Brain microvascular endothelial cell (primary cell): ENCODE measurements around the gene ODC1.

Source experiments
- DNase-seq: peaks from one replicate; pipeline ENCODE4 v3.0.0-alpha.2; 2020
- H3K27ac ChIP-seq: fragments of 250-450 bp; sonication (Bioruptor Pico); 2 replicates; pipeline ENCODE4 v1.5.1; 2020; ENCODE audit warnings: mild to moderate bottlenecking, moderate library complexity
- H3K27me3 ChIP-seq: fragments of 250-450 bp; sonication (Bioruptor Pico); replicated peaks from 2 replicates; pipeline ENCODE4 v1.5.1; 2020; ENCODE audit warnings: mild to moderate bottlenecking
- H3K36me3 ChIP-seq: fragments of 250-450 bp; sonication (Bioruptor Pico); replicated peaks from 2 replicates; pipeline ENCODE4 v1.5.1; 2020; ENCODE audit warnings: mild to moderate bottlenecking
- H3K4me3 ChIP-seq: 2 replicates; pipeline ENCODE4 v1.5.1; 2011; ENCODE audit warnings: low read depth, mild to moderate bottlenecking, control low read depth, low read length, moderate library complexity
- CTCF ChIP-seq: IDR thresholded peaks from 2 replicates; pipeline ENCODE4 v1.5.1; 2011; ENCODE audit warnings: low read depth, mild to moderate bottlenecking, moderate library complexity, low read length, control low read depth, inconsistent platforms; ENCODE audit errors: missing control alignments
- in situ Hi-C: cut with HindIII; loops from 2 replicates; pipeline ENCODE4 v1.10.0; 2017; ENCODE audit warnings: low sequenced_read_pairs, low pct_ligation_motif_present

ODC1 gene

GRCh38 chr2:10428355-10428754 is 19.8 kb downstream of the ODC1 start:
- no peak for DNase-seq
- no peak overlapping the region for H3K4me3 ChIP-seq
- no peaks in the 10 kb centered on the region for H3K36me3 ChIP-seq
- TF ChIP-seq CTCF = no peak
- in situ Hi-C loops = loop anchor here (25.0 kb wide), 1 partner anchor 316 kb away; the partner anchor contains the start of gene RRM2
- H3K27ac ChIP-seq = no peak overlapping the region
- H3K27me3 ChIP-seq = no peaks in the 10 kb centered on the region

DNA sequence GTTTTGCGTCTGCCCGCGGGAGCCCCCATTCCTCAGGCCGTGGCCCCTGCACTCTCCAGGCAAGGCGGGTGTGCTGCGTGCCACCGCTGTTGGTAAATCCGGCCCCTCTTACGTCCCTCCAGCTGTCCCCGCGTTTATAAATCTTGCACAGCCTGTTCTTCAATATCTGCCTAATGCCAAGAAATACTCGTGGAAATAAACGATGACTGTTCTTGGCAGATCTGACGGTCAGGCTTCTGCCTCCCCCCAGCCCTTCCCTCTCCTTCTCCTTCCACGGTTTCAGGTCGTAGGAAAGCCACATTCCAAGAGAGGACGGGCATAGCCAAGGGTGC is 20.5 kb downstream of the ODC1 start:
- DNase-seq = no peak
- Histone ChIP-seq H3K4me3 (no peak overlapping the region), H3K36me3 (no peaks in the 10 kb centered on the region), H3K27me3 (no peaks in the 10 kb centered on the region), H3K27ac (no peak overlapping the region)
- in situ Hi-C loops = loop anchor here (25.0 kb wide), 1 partner anchor 315 kb away; the partner anchor contains the start of gene RRM2
- TF ChIP-seq CTCF = no peak

DNA sequence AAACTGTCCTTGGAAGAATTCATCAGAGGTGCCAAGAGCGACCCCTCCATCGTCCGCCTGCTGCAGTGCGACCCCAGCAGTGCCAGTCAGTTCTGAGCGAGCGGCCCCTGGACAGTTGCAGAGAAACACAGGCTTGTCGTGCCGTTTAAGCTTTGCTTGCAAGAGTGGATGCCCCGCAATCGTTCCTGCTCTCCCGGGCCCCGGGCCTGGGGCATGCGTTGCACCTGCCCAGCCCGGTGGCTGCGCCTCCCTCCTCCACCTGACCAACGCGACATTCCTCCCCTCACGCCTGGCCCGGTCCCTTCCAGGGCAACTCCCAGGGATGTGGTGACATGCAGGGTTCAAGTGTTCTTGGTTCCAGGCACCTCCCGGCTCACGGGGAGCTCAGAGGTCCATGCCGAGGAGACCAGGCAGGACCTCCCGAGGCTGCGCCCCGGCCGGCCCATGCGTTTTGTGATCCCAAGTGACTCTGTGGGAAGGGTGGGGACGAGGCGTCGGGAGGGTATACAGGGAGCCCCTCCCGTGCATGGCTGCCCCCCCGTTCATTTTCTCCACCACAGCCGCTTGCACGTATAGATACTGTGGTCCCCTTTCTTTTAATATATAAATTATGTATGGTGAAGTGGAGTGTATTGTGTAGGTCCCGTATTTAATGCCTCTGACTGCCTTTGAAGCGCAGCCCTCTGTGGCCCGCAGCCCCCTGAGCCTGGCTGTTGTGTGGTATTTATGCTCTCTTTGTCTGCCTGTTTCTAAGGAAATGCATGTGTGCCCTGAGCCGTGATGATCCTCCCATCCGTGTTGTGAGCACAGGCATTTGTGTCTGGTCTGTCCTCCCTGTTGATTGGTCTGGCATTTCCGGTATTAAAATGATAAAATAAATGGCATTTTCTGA is 21.2 kb downstream of the ODC1 start:
- DNase-seq = no peak
- Histone ChIP-seq H3K27me3 (no peaks in the 10 kb centered on the region), H3K4me3 (no peak overlapping the region), H3K36me3 (no peaks in the 10 kb centered on the region), H3K27ac (no peak overlapping the region)
- no peak for TF ChIP-seq CTCF
- in situ Hi-C loops = loop anchor here (25.0 kb wide), 1 partner anchor 315 kb away; the partner anchor contains the start of gene RRM2

DNA sequence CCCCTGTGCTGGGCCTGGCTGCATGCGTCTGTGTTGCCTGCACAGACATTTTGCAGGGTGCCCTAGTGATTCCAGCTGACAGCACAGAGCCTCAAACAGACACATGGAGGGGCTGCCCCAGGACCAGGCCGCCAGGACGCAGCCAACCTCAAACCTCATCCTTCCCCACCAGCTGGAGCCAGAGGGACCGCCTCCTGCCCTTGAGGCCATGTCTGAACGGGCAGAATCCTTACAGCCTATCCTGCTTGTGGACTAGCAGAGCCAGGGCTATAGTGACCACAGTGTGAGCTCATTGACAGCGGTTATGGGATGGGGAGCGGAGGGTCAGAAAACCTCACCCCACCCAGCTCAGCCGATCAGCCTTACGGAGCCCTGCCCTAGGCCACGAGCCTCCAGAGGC is 22.4 kb downstream of the ODC1 start:
- no peaks in the 10 kb centered on the region for H3K27me3 ChIP-seq
- no peak overlapping the region for H3K27ac ChIP-seq
- in situ Hi-C loops = loop anchor here (25.0 kb wide), 1 partner anchor 313 kb away; the partner anchor contains the start of gene RRM2
- no peak overlapping the region for H3K4me3 ChIP-seq
- no peaks in the 10 kb centered on the region for H3K36me3 ChIP-seq
- no peak for DNase-seq
- no peak for TF ChIP-seq CTCF

DNA sequence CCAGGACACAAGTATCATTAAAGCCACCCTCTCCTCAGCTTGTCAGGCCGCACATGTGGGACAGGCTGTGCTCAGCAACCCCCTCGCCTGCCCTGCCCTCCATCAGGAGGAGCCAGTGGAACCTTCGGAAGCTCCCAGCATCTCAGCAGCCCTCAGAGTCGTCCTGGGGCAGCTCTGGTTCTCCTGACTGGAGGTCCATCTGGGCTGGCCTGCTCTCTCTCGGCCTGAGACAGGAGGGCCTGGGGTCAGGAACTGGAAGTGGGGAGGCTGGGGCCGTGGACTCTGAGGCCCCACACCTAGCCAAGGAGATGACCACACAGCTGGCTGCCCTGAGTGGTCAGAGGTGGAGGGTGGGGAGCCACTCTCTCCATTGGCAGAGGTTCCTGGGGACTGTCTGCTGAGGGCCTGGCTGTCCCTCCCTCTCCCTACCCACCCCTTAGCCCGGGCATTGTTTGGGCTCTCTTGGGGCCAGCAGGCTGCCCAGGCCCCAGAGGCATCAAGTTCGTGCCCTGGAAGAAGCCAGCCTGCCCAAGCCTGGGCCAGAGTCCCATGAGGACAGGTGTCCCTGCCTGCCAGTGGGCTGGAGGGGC is 23.1 kb downstream of the ODC1 start:
- Histone ChIP-seq H3K27me3 (no peaks in the 10 kb centered on the region), H3K4me3 (no peak overlapping the region), H3K36me3 (no peaks in the 10 kb centered on the region), H3K27ac (no peak overlapping the region)
- no peak for TF ChIP-seq CTCF
- in situ Hi-C loops = loop anchor here (25.0 kb wide), 1 partner anchor 313 kb away; the partner anchor contains the start of gene RRM2
- no peak for DNase-seq
